Vagina (tissue), 2 donors: ENCODE results near the gene KIR2DL1. TPM values are rescaled to one million over a fixed set of nuclear protein-coding genes. Genes with fewer than 3 reads are reported as not detected.

ENCODE experiments used
- DNase-seq, 2 donors: peaks; one replicate each; pipeline ENCODE4 v3.0.0-alpha.2; 2017; ENCODE audit errors: extremely low spot score in 2 of 2
- H3K27ac ChIP-seq: fragments of 200-600 bp; sonication (generic); one replicate; pipeline ENCODE4 v1.5.1; 2019
- H3K27me3 ChIP-seq: fragments of 200-600 bp; sonication (generic); one replicate; pipeline ENCODE4 v1.5.1; 2019
- H3K36me3 ChIP-seq, 2 donors: fragments of 200-600 bp; sonication (generic); one replicate each; pipeline ENCODE4 v1.5.1; 2017 to 2019
- H3K4me1 ChIP-seq: fragments of 200-600 bp; sonication (generic); one replicate; pipeline ENCODE4 v1.5.1; 2019
- H3K4me3 ChIP-seq, 2 donors: fragments of 200-600 bp; sonication (generic); 1 replicate in 1 of 2; 2 replicates in 1 of 2; pipeline ENCODE4 v1.5.1; 2016 to 2019
- H3K9me3 ChIP-seq: fragments of 200-600 bp; sonication (generic); one replicate; pipeline ENCODE4 v1.5.1; 2019
- POLR2A ChIP-seq, 2 donors: fragments of 450-650 bp; IDR thresholded peaks; one replicate each; pipeline ENCODE4 v1.6.1; 2017; ENCODE audit warnings: antibody characterized with exemption in 2 of 2, mild to moderate bottlenecking in 2 of 2, moderate library complexity in 2 of 2
- POLR2AphosphoS5 ChIP-seq, 2 donors: sonication (generic); formaldehyde crosslinking; IDR thresholded peaks; one replicate each; pipeline ENCODE4 v1.9.0; 2017; ENCODE audit warnings: antibody characterized with exemption in 2 of 2, mild to moderate bottlenecking in 2 of 2, low read depth in 1 of 2; ENCODE audit not compliant: insufficient read depth in 1 of 2
- intact Hi-C: fragments of 100-400 bp; cut with DNase I; formaldehyde crosslinking; loops from one replicate; pipeline ENCODE4 v1.15.1; 2023
- total RNA-seq: library from RNA; depleted of rRNA; stranded (reverse); fragments of >200 nt; gene quantifications from one replicate; pipeline ENCODE4 v1.2.3, GENCODE V29; 2016
- TF ChIP-seq, protein P1 (sequence below), 3 experiments: fragments of 450-650 bp in 2 of 3; fragments of 200-600 bp in 1 of 3; sonication (generic) in 1 of 3; IDR thresholded peaks; one replicate each; pipeline ENCODE4 v1.5.1; 2017 to 2019; ENCODE audit warnings: antibody characterized with exemption in 3 of 3, mild to moderate bottlenecking in 2 of 3, moderate library complexity in 2 of 3

KIR2DL1 gene
- total RNA-seq, 1 donor from 2014 or later: not detected

GRCh38 chr19:54790711-54791110 lies 21.1 kb downstream of the KIR2DL1 start:
- Histone ChIP-seq H3K9me3 (no peaks in the 10 kb centered on the region), H3K27ac (no peak overlapping the region), H3K36me3 (no peaks in the 10 kb centered on the region), H3K4me1 (no peaks in the 10 kb centered on the region), H3K27me3 (no peaks in the 10 kb centered on the region), H3K4me3 (no peak overlapping the region)
- intact Hi-C loops: no loop called here
- peak; percentile 29 to 70 for DNase-seq
- TF ChIP-seq POLR2AphosphoS5 (IDR thresholded peaks at IDR 0.05; ENCODE audit: insufficient read depth in 1 of 2, low read depth in 1 of 2): no peak
- TF ChIP-seq, protein P1, sequence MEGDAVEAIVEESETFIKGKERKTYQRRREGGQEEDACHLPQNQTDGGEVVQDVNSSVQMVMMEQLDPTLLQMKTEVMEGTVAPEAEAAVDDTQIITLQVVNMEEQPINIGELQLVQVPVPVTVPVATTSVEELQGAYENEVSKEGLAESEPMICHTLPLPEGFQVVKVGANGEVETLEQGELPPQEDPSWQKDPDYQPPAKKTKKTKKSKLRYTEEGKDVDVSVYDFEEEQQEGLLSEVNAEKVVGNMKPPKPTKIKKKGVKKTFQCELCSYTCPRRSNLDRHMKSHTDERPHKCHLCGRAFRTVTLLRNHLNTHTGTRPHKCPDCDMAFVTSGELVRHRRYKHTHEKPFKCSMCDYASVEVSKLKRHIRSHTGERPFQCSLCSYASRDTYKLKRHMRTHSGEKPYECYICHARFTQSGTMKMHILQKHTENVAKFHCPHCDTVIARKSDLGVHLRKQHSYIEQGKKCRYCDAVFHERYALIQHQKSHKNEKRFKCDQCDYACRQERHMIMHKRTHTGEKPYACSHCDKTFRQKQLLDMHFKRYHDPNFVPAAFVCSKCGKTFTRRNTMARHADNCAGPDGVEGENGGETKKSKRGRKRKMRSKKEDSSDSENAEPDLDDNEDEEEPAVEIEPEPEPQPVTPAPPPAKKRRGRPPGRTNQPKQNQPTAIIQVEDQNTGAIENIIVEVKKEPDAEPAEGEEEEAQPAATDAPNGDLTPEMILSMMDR (IDR thresholded peaks at IDR 0.05): no peak
- TF ChIP-seq POLR2A (IDR thresholded peaks at IDR 0.05): no peak

- TF ChIP-seq POLR2AphosphoS5 (IDR thresholded peaks at IDR 0.05; ENCODE audit: insufficient read depth in 1 of 2, low read depth in 1 of 2): no peak
- TF ChIP-seq POLR2A (IDR thresholded peaks at IDR 0.05): no peak
- TF ChIP-seq, protein P1 (IDR thresholded peaks at IDR 0.05): no peak
- intact Hi-C loops: no loop called here
- H3K9me3 ChIP-seq: no peaks in the 10 kb centered on the region
- H3K4me3 ChIP-seq: no peak overlapping the region
- H3K4me1 ChIP-seq: no peaks in the 10 kb centered on the region
- H3K27ac ChIP-seq: no peak overlapping the region
- H3K36me3 ChIP-seq: no peaks in the 10 kb centered on the region
- H3K27me3 ChIP-seq: no peaks in the 10 kb centered on the region
- no peak for DNase-seq
Measured at GRCh38 chr19:54791476-54791875, 21.9 kb downstream of the KIR2DL1 start.

DNA sequence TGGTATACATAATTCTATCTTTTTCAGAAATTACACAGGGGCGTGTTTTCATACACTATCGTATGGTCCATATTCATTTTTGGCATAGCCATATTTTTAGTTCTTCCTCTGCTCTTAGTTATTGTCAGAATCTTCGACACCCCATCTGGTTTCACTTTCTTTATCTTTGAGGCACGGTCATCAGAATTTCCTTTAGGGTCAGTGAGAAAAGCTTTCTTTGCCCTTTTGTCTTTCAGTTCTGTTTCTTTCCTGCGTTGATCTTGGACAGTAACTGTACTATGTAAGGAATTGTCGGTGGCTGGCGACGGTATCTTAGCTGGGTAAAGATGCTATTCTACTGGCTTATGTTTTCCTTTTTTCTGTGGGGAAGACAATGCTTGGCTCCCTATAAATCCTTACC lies 23.2 kb downstream of the KIR2DL1 start:
- no peak for DNase-seq
- H3K4me1 ChIP-seq: no peaks in the 10 kb centered on the region
- no peak overlapping the region for H3K27ac ChIP-seq
- intact Hi-C loops: no loop called here
- no peaks in the 10 kb centered on the region for H3K9me3 ChIP-seq
- no peaks in the 10 kb centered on the region for H3K27me3 ChIP-seq
- H3K36me3 ChIP-seq: no peaks in the 10 kb centered on the region
- H3K4me3 ChIP-seq: peak overlapping the region in 1 of 2 donors; percentile 10
- TF ChIP-seq POLR2A (IDR thresholded peaks at IDR 0.05) (no peak), POLR2AphosphoS5 (IDR thresholded peaks at IDR 0.05; ENCODE audit: insufficient read depth in 1 of 2, low read depth in 1 of 2) (no peak)
- TF ChIP-seq, protein P1 (IDR thresholded peaks at IDR 0.05): no peak

- Histone ChIP-seq H3K4me3 (no peak overlapping the region), H3K36me3 (no peaks in the 10 kb centered on the region), H3K27me3 (no peaks in the 10 kb centered on the region), H3K27ac (no peak overlapping the region), H3K4me1 (no peaks in the 10 kb centered on the region), H3K9me3 (no peaks in the 10 kb centered on the region)
- TF ChIP-seq POLR2AphosphoS5 (IDR thresholded peaks at IDR 0.05; ENCODE audit: insufficient read depth in 1 of 2, low read depth in 1 of 2): no peak
- TF ChIP-seq POLR2A (IDR thresholded peaks at IDR 0.05): no peak
- TF ChIP-seq, protein P1 (IDR thresholded peaks at IDR 0.05): no peak
- no peak for DNase-seq
- intact Hi-C loops: no loop called here
Measured at GRCh38 chr19:54795758-54796157, 26.2 kb downstream of the KIR2DL1 start.

- intact Hi-C loops: no loop called here
- Histone ChIP-seq H3K27ac (no peak within 1 kb of the TSS), H3K9me3 (no peaks in the 10 kb centered on the region), H3K4me1 (no peaks in the 10 kb centered on the region), H3K36me3 (no peaks in the 10 kb centered on the region), H3K27me3 (no peaks in the 10 kb centered on the region), H3K4me3 (no peak within 1 kb of the TSS)
- DNase-seq: peak in 1 of 2 donors; percentile 29
- TF ChIP-seq, protein P1 (IDR thresholded peaks at IDR 0.05): no peak
- TF ChIP-seq POLR2A (IDR thresholded peaks at IDR 0.05) (no peak), POLR2AphosphoS5 (IDR thresholded peaks at IDR 0.05; ENCODE audit: insufficient read depth in 1 of 2, low read depth in 1 of 2) (no peak)
Measured at GRCh38 chr19:54803410-54803809, 33.8 kb downstream of the KIR2DL1 start, which contains the start of gene KIR2DL4. TSS of gene KIR2DL4 (plus strand) at chr19:54803610. CDS start at chr19:54803652, 42 bp downstream.
